BE2C (cell line): ENCODE results near the gene DNAJC6.
"Not testable (repeated sequence)": the region's sequence is repeated elsewhere in the genome, so short reads cannot be mapped to it uniquely, and the experiment has no call there.

Experiments used
- DNase-seq: peaks from one replicate; pipeline ENCODE4 v3.0.0-alpha.2; 2020
- H3K27me3 ChIP-seq: fragments of 250-450 bp; sonication (Bioruptor Pico); 2 replicates; pipeline ENCODE4 v1.5.1; 2020; ENCODE audit warnings: mild to moderate bottlenecking
- H3K36me3 ChIP-seq: fragments of 250-450 bp; sonication (Bioruptor Pico); 2 replicates; pipeline ENCODE4 v1.5.1; 2020; ENCODE audit warnings: mild to moderate bottlenecking
- H3K4me1 ChIP-seq: fragments of 250-450 bp; sonication (Bioruptor Pico); 2 replicates; pipeline ENCODE4 v1.5.1; 2020
- H3K4me3 ChIP-seq: 2 replicates; pipeline ENCODE4 v1.5.1; 2011; ENCODE audit warnings: low read depth, low read length
- H3K9me3 ChIP-seq: fragments of 250-450 bp; sonication (Bioruptor Pico); 2 replicates; pipeline ENCODE4 v1.5.1; 2020
- CTCF ChIP-seq: IDR thresholded peaks from 2 replicates; pipeline ENCODE4 v1.5.1; 2012; ENCODE audit warnings: mild to moderate bottlenecking, low read depth, low read length

Gene DNAJC6

GRCh38 chr1:65444128-65444640 is 134.8 kb downstream of the DNAJC6 start:
- Histone ChIP-seq H3K4me1 (no peaks in the 10 kb centered on the region), H3K27me3 (no peaks in the 10 kb centered on the region), H3K9me3 (no peaks in the 10 kb centered on the region), H3K36me3 (no peaks in the 10 kb centered on the region), H3K4me3 (no peak overlapping the region)
- no peak for DNase-seq
- TF ChIP-seq CTCF: no peak

- no peaks in the 10 kb centered on the region for H3K27me3 ChIP-seq
- DNase-seq: no peak
- no peak overlapping the region for H3K4me3 ChIP-seq
- TF ChIP-seq CTCF: no peak
- H3K9me3 ChIP-seq: no peaks in the 10 kb centered on the region
- H3K36me3 ChIP-seq: no peaks in the 10 kb centered on the region
- H3K4me1 ChIP-seq: no peaks in the 10 kb centered on the region
Measured at GRCh38 chr1:65445837-65446236, 136.5 kb downstream of the DNAJC6 start.

GRCh38 chr1:65449214-65449823 is 140.0 kb downstream of the DNAJC6 start:
- H3K36me3 ChIP-seq: no peaks in the 10 kb centered on the region
- TF ChIP-seq CTCF: no peak
- H3K9me3 ChIP-seq: no peaks in the 10 kb centered on the region
- no peaks in the 10 kb centered on the region for H3K27me3 ChIP-seq
- H3K4me1 ChIP-seq: no peaks in the 10 kb centered on the region
- DNase-seq: no peak
- H3K4me3 ChIP-seq: no peak overlapping the region

- DNase-seq, H3K9me3 ChIP-seq, H3K4me3 ChIP-seq, H3K27me3 ChIP-seq, H3K36me3 ChIP-seq, H3K4me1 ChIP-seq: not testable (repeated sequence)
Measured at GRCh38 chr1:65455678-65456077, 146.3 kb downstream of the DNAJC6 start.

GRCh38 chr1:65456481-65456880 is 147.1 kb downstream of the DNAJC6 start:
- Histone ChIP-seq H3K27me3 (no peaks in the 10 kb centered on the region), H3K36me3 (no peaks in the 10 kb centered on the region), H3K4me1 (no peaks in the 10 kb centered on the region), H3K4me3 (no peak overlapping the region), H3K9me3 (no peaks in the 10 kb centered on the region)
- no peak for DNase-seq
- TF ChIP-seq CTCF: no peak

- no peaks in the 10 kb centered on the region for H3K9me3 ChIP-seq
- no peaks in the 10 kb centered on the region for H3K27me3 ChIP-seq
- DNase-seq: no peak
- no peak for TF ChIP-seq CTCF
- H3K4me1 ChIP-seq: no peaks in the 10 kb centered on the region
- H3K4me3 ChIP-seq: no peak overlapping the region
- no peaks in the 10 kb centered on the region for H3K36me3 ChIP-seq
Measured at GRCh38 chr1:65457868-65458267, 148.5 kb downstream of the DNAJC6 start.
